GM19193 (cell line): ENCODE measurements around the gene GRID2.

Experiments used
- POLR2A ChIP-seq: IDR thresholded peaks from 4 replicates; pipeline ENCODE4 v1.6.1; 2011; ENCODE audit not compliant: insufficient read depth, insufficient read length; ENCODE audit errors: extremely low read depth

GRID2 gene

DNA sequence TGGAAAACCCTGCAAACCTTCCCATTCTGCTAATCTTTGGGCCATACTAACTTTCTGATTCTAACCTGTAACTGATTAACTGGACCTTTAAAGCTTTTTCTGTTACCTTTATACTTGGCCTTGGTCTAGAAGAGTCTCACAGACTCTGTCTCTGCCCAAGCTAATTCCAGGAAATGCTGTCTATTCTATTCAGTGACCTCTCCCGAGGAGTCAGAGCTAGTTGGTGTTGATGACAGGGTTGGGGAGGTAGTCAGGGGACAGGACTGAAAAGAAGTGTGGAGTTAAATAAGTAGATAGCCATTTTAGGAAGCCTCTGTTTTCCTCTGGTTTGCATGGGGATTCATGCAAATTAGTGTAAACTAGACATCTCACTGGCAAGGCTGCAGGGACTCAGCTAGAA is 429.5 kb downstream of the GRID2 start:
- TF ChIP-seq POLR2A = no peak

DNA sequence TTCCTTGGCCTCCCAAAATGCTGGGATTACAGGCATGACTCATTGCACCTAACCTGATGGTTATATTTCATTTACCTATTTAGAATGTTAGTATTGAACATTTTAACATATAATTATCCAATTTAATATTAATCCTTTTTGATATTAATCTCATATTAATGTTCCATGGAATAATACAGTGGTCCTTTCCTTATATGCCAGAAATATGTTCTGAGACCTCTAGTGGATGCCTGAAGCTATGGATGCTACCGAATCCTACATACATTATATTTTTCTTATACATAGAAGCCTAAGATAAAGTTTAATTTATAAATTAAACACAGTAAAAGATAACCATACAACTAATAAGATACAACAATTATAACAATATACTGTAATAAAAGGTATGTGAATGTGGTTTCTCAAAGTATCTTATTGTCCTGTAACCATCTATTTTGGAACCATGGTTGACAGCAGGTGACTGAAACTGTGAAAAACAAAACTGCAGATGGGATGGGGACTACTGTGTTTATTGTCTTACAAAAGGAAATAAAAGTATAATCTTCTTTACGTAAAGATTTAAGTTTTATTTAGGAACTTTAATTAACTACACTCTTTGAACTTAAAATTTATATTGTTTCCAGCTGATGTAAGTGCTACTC is 431.4 kb downstream of the GRID2 start:
- TF ChIP-seq POLR2A = no peak

DNA sequence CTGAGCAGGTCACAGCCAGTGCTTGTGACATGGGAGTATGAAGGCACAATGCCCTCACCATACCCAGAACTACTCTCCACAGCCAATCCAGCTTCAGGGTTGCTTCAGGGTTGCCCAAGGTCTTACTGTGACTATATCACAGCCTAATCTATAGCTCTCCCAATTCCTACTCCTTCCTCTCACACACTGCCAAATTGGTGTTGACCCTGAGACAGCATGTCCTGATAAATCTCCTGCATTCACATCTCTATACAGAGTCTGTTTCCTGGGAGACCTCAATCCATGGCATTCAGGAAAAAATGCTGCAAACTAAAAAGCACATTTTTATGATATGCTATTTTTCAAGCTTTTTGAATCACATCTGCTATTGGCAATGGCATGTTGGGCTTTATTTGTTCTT is 456.7 kb downstream of the GRID2 start:
- TF ChIP-seq POLR2A = no peak

DNA sequence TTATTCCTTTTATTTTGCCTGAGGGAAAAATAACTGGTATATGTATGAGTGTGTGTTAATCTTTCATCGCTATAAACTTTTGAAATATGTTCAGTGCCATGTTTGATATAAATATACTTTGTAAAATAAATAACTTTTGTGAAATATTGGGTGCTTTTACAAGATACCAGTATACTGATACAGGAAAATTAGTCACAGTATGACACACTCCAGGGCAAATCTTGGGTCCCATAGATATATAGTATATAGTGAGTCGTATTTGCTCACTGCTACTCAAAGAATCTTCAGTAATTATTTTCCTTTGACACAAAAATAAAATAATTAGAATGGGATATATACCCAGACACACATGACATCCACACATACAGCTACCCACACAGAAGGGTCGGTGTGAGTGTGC is 472.3 kb downstream of the GRID2 start:
- no peak for TF ChIP-seq POLR2A

DNA sequence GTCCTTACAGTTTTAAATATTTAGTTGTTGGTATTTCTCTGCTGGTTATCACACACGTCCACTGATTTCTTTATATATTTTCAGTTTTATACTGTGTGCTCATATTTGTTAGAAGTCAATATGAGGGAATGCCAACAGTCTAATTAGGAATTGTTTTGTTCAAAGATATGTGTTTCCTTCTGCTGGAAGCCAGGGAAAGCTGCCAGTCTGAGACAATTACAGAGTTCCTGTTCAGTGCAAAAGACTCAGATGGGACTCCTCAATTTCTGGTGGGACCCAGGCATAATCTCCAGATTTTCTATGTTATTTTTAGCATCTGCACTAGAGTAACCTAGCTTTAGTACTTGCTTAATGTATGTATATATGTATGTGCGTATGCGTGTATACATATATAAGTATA is 486.0 kb downstream of the GRID2 start:
- TF ChIP-seq POLR2A = no peak

DNA sequence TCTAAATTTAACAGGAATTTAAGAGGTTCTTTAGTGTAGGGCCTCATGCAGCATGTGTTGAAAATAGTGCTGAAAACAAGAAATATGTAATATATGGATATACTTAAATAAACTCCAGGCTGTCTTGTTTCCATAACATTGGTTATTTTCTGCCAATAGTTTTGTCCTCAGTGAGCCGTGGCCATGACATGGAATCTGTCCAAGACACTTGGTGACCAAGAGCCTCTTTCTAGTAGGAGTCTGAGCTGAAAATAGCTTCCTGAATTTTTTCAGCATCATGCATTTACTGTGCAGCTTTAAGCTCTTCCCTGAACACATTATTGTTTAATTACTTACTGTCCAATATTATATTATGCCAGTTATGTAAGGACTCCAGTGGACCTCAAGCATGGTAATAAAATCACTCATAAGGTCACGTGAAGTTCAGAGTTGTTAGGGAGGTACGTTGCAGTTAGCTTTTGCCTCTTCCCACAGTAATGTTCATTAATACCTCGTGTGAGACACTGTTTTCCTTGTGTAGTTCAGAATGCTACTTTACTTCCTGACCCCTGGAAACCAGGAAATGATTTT is 488.2 kb downstream of the GRID2 start:
- TF ChIP-seq POLR2A = no peak

DNA sequence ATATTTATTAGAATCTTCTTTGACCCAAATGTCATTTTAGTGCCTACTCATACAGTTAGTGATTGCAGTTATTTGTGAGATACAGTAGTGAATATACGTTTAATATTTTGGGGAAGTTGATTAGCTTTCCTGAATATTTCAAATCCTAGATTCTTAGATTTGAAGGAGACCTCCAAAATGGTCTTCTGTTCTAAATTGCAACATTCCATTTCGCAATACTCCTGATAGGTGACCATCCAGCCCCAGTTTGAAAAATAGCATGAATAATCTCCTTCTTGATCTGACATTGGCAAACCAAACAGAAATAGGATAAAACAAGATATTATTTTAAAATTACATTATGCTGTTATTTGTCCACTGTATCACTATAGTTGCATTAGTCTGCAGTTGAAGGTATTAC is 505.6 kb downstream of the GRID2 start:
- TF ChIP-seq POLR2A = no peak

DNA sequence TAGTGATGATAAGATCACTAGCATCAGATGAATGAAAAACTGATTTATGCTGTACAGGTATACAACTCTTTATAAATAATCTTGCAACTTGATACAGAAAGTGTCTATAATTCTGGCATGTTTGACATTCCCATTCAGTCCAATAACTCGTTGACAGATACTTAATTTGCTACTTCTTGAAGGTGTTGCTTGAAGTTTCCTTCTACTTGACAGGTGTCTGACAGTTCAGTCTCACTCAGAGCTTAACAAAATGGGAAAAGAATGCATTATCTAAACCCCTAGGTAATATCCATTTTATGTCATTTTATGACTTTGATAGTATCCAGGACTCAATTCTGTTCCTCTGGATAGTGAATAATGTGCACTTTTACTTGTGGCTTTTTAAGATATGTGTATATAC is 508.9 kb downstream of the GRID2 start:
- TF ChIP-seq POLR2A = no peak

DNA sequence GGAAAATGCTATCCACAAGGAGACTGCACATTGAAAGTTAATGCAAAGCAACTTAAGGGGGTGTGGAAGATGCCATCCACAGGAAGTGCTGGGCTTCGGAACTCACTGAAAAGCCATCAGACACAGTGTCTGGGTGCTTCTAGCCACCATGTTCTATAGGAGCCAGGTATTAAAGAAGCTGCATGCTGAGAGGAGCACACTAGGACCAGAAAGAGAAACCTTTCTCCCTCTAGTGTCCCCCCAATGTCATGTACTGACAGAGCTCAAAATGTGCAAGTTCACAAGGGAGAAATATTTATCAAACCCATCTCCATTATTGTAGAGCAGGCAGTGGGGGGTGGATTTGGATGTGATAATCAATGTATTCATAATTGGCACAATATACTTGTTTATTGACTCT is 510.9 kb downstream of the GRID2 start:
- no peak for TF ChIP-seq POLR2A

DNA sequence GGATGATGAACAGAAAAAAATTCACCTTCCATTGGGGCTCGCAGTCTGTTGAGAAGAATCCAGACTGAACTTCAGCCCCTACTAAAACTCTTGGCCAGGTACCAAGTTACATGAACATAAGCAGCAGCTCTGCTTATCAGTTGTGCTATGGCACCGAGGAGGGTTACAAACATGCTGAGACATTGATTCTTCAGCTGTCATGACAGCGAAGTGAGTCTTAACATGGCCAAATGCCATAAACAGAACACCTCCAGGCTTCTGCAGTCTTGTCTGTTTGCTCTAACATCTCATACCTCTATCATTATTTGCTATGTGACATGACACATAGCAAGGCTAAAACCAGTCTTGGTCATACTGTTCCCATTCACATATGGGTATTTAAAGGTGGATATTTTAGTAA is 521.5 kb downstream of the GRID2 start:
- no peak for TF ChIP-seq POLR2A

DNA sequence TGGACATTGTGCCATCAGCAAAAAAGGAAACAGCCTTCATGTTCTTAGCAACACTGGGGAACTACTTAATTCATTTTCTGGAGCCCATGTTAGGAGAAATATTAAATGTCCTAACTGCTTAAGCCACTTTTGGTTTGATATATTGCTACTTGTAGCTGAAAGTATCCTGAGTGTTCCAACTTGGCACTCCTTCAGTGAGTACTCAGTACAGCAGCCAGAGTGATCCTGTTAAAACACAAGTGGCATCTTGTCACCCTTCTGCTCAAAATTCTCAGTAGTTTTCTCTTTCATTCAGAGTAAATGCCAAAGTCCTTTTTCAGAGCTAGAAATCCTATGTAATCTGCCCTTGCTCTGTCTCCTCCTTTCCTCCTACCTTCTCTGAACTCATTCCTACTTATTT is 522.0 kb downstream of the GRID2 start:
- no peak for TF ChIP-seq POLR2A

DNA sequence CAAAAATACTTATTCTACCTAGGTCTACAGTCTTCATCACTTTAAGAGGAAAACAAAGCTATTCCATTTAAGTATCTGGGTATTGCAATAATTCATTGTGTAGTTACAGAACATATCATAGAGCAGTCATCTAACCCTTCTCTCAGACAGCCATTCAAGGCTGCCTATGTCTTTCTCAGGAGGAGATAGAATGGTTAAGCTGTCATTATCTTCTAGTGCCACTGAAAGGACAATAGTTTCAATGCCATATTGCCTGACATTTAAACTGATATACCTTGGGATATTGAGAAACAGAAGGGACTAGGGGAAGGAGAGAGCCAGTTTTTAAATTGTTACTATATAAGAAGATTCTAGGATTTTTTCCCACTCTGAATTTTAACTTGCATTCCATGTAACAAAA is 527.0 kb downstream of the GRID2 start:
- TF ChIP-seq POLR2A = no peak

DNA sequence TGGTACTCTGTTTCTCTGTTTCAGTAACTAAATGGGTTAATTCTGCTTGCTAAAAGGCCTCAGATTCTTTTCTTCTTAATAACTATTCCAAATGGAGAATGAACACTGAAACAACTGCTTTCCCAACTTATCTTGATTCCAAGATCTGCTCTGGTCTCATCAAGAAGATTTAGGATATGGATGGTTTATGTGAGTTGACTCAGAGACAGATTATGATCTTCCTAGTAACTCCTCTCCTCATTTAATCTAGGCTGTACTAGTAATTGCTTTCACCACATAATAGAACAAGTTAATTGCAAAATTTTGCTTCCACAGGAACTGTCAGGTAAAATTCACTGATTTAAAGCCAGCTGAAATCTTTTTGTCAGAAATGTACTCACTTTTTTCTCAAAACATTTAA is 537.1 kb downstream of the GRID2 start:
- TF ChIP-seq POLR2A = no peak

DNA sequence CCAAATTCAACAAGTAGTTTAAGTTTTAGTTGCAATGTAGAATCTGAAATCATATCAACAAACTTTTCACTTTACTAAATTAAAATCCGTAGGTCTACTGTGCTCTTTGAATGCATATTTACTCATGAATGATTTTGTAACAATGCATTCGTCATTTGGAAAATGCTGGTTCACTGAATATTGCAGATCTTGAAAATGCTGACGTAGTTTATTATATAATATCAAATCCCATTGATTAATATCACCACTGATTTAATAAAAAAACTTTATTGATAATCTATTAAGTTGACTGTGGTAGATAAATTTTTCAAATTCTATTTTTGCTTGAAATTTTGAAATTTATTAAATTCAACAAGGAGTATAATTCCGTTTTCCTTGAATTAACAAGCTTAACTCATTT is 540.0 kb downstream of the GRID2 start:
- no peak for TF ChIP-seq POLR2A

DNA sequence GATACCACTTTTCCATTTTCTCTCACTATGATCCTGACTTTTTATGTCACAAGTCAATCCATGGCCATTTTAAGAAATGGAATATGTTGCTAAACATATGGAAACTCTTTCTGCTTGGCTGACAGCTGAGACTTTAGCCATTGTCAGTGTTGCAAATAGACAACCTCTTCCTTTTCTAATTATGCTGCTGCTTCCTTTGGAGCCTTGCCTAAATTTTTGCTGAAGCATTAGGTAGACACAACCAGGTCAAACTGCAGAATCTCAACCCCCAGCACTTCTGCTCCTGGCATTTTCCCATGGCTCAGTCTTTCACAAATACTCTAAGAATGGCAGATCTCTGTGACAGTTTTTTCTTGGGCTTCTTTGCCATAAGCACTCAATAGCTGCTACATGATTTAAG is 543.3 kb downstream of the GRID2 start:
- no peak for TF ChIP-seq POLR2A

DNA sequence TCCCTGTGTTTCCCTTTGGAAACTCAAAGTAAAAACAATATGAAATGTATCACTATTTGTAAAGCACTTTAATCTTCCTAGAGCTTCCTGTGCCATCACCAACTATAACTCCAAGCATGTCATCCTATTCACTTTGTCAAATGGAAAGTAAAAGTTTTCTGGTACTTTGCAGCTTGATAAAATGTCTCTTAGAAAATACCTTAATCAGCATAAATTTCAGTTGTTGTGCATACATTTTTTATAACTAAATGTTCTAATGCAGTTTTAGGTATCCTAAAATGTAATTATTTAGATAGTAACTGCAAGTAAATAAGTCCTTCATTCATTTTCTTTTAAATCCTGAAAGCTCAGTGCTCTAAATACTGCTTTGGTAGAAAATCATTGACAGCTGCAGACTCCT is 558.7 kb downstream of the GRID2 start:
- no peak for TF ChIP-seq POLR2A

DNA sequence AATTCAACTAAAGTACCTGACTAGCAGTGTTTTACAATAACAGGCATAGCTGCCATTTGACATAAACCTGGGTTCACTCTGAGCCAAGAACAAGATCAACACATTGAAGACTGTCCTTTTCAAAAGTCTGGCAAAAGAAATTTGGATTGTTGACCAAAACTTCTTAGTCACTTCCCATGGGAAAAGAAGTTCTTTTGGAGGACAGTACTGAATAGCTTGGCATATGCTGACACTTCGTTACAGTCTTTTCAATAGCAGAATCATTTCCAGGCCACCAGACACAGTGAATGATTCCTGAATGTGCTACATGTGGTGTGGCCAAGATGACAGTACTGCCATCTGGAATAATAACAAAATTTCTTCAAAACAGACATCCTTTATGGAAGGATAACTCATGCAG is 560.3 kb downstream of the GRID2 start:
- TF ChIP-seq POLR2A = no peak
